ENCODE data around the gene PRDX2. TPM values are rescaled to one million over a fixed set of nuclear protein-coding genes. Genes with fewer than 3 reads are reported as not detected.

PRDX2 gene
- total and polyA plus RNA-seq, 10 of the 15 experiments (the other 5 are each of a cell fraction or from before 2014, with no cell fraction given), result 93.0 to 812 (median 344) TPM

DNA sequence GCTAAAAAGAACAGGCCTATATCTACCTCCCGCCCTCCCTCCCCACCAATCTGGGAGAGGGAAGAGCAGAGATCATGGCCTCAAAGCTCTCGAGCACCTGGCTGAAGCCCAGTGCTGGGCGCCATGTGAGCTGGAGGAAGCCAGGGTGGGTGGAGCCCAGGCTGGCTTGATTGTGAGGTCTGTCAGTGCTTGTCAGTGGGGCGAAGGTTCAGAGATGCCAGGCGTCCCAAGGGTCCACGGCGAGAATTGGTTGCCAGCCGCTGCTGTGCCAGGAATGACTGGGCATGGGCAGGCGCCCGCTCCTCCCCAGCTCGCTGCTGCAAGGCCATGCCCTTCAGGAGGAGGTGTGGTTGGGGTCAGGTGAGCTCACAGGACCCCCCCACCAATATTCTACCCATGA lies 38.5 kb downstream of the PRDX2 start:
- Histone ChIP-seq H3K27ac (ENCODE audit: control insufficient read depth, insufficient read depth) (no peak overlapping the region), H3K27me3 (replicated peaks in 1 of 2; ENCODE audit: control insufficient read depth in 2 of 2, insufficient read depth in 2 of 2, low read length in 1 of 2) (no peaks in the 10 kb centered on the region; a peak in 1 of 4 replicates), H3K9ac (ENCODE audit: control insufficient read depth, insufficient read depth, low read length) (no peak overlapping the region), H2AFZ (ENCODE audit: control insufficient read depth, low read depth, low read length) (no peak overlapping the region), H3K4me3 (no peak overlapping the region), H3K79me2 (ENCODE audit: control insufficient read depth, insufficient read depth, low read length) (no peaks in the 10 kb centered on the region), H3K4me2 (ENCODE audit: control insufficient read depth, insufficient read depth) (no peak overlapping the region), H3K36me3 (ENCODE audit: control insufficient read depth in 2 of 2, insufficient read depth in 2 of 2, low read length in 1 of 2) (no peaks in the 10 kb centered on the region), H4K20me1 (ENCODE audit: control insufficient read depth, insufficient read depth) (no peaks in the 10 kb centered on the region), H3K4me1 (ENCODE audit: control insufficient read depth, insufficient read depth, low read length) (no peaks in the 10 kb centered on the region; the same call in 1 of the 2 replicates), H3K9me3 (replicated peaks; ENCODE audit: control insufficient read depth, insufficient read depth, low read length) (no peaks in the 10 kb centered on the region)
- RAD21 ChIA-PET (ENCODE audit: unreplicated experiment), result interaction anchor here (9.0 kb wide), 1 partner anchor 84 kb away, joined by 76 read pairs; no protein-coding TSS in a partner anchor
- TF ChIP-seq PKNOX1 (IDR thresholded peaks at IDR 0.05), result no peak
- TF ChIP-seq, protein P1, sequence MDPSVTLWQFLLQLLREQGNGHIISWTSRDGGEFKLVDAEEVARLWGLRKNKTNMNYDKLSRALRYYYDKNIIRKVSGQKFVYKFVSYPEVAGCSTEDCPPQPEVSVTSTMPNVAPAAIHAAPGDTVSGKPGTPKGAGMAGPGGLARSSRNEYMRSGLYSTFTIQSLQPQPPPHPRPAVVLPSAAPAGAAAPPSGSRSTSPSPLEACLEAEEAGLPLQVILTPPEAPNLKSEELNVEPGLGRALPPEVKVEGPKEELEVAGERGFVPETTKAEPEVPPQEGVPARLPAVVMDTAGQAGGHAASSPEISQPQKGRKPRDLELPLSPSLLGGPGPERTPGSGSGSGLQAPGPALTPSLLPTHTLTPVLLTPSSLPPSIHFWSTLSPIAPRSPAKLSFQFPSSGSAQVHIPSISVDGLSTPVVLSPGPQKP (IDR thresholded peaks at IDR 0.05; ENCODE audit: low read depth, low read length), result no peak
- TF ChIP-seq ZBTB4 (CRISPR knock-in tag; IDR thresholded peaks at IDR 0.05), result no peak
- no peak for TF ChIP-seq NBN (IDR thresholded peaks at IDR 0.05)
- TF ChIP-seq ETV6 (conservative IDR thresholded peaks at IDR 0.05 in 1 of 2, IDR thresholded peaks at IDR 0.05 in 1 of 2; ENCODE audit: borderline replicate concordance in 1 of 2, low read depth in 1 of 2), result no peak
- no peak for TF ChIP-seq CREB1 (IDR thresholded peaks at IDR 0.05; ENCODE audit: low read depth)
- TF ChIP-seq MEF2B (IDR thresholded peaks at IDR 0.05; ENCODE audit: partially characterized antibody, poor library complexity, severe bottlenecking), result no peak
- no peak for TF ChIP-seq TCF3 (IDR thresholded peaks at IDR 0.05; ENCODE audit: borderline replicate concordance, insufficient read depth, low read depth, low read length)
- no peak for TF ChIP-seq CBX5 (IDR thresholded peaks at IDR 0.05; ENCODE audit: low read depth)
- no peak for TF ChIP-seq RBBP5 (conservative IDR thresholded peaks at IDR 0.05)
- TF ChIP-seq RCOR1 (conservative IDR thresholded peaks at IDR 0.05; ENCODE audit: low read depth, low read length), result no peak
- TF ChIP-seq ZBTB40 (IDR thresholded peaks at IDR 0.05; ENCODE audit: borderline replicate concordance), result no peak
- TF ChIP-seq SP1 (IDR thresholded peaks at IDR 0.05; ENCODE audit: low read depth, low read length), result no peak
- intact Hi-C loops (cut with micrococcal nuclease; ENCODE audit: unreplicated experiment), result no loop called here
- FAIRE-seq, result no peak
- POLR2A ChIA-PET, result interaction anchor here (1.7 kb wide), 1 partner anchor 10 kb away, joined by 4 read pairs; no protein-coding TSS in a partner anchor
- no TSS peak for BruUV-seq (replicated peaks)
- WGBS (ENCODE audit: insufficient coverage, insufficient replicate concordance, low lambda C conversion rate, missing lambda C conversion rate), result 94% methylated on average over 11 of the region's 11 CpGs
- CTCF ChIA-PET, result interaction anchor here (1.3 to 17.0 kb wide), 6 partner anchors 8 to 84 kb away, joined by 3 to 426 read pairs (median 32); partner anchors contain the start of genes HOOK2, JUNB, PRDX2 and THSD8
- in situ Hi-C loops (cut with MboI), result loop anchor here (5.0 kb wide), 1 partner anchor 34 kb away; no protein-coding TSS in a partner anchor
- SMC1A ChIA-PET (ENCODE audit: uncharacterized antibody, unreplicated experiment), result interaction anchor here (0.9 to 1.7 kb wide), 4 partner anchors 33 to 85 kb away, joined by 3 to 4 read pairs (median 4); no protein-coding TSS in a partner anchor
- no peak for DNase-seq (ENCODE audit: low read depth, low spot score)
- no peak for ATAC-seq

Measured in GM12878 (cell line).